Hepatocyte (in vitro differentiated cells): ENCODE measurements around the gene PSMD11. TPM values are rescaled to one million over a fixed set of nuclear protein-coding genes. Genes with fewer than 3 reads are reported as not detected.

ENCODE experiments used
- DNase-seq: peaks from one replicate; pipeline ENCODE4 v3.0.0-alpha.2; 2016; ENCODE audit warnings: low spot score
- H2AFZ ChIP-seq: fragments of 200-600 bp; sonication (generic); 2 replicates; pipeline ENCODE4 v1.6.0; 2016; ENCODE audit warnings: antibody characterized with exemption, mild to moderate bottlenecking
- H3K27ac ChIP-seq: fragments of 200-600 bp; sonication (generic); 2 replicates; pipeline ENCODE4 v1.5.1; 2016; ENCODE audit warnings: mild to moderate bottlenecking
- H3K27me3 ChIP-seq: fragments of 200-600 bp; sonication (generic); 2 replicates; pipeline ENCODE4 v1.6.1; 2016
- H3K36me3 ChIP-seq: fragments of 200-600 bp; sonication (generic); replicated peaks from 2 replicates; pipeline ENCODE4 v1.5.1; 2016; ENCODE audit warnings: low read depth; ENCODE audit not compliant: insufficient read depth
- H3K4me1 ChIP-seq: fragments of 200-600 bp; sonication (generic); 2 replicates; pipeline ENCODE4 v1.5.1; 2016; ENCODE audit warnings: mild to moderate bottlenecking, moderate library complexity; ENCODE audit not compliant: insufficient read depth
- H3K4me2 ChIP-seq: fragments of 200-600 bp; sonication (generic); 2 replicates; pipeline ENCODE4 v1.6.0; 2016
- H3K4me3 ChIP-seq: fragments of 200-600 bp; sonication (generic); 2 replicates; pipeline ENCODE4 v1.5.1; 2016; ENCODE audit warnings: mild to moderate bottlenecking
- H3K79me2 ChIP-seq: fragments of 200-600 bp; sonication (generic); 2 replicates; pipeline ENCODE4 v1.6.0; 2017; ENCODE audit warnings: mild to moderate bottlenecking
- H3K9me2 ChIP-seq: fragments of 200-600 bp; sonication (generic); replicated peaks from 2 replicates; pipeline ENCODE4 v1.6.0; 2017; ENCODE audit warnings: mild to moderate bottlenecking; ENCODE audit not compliant: insufficient read depth
- H3K9me3 ChIP-seq: fragments of 200-600 bp; sonication (generic); 2 replicates; pipeline ENCODE4 v1.5.1; 2016; ENCODE audit warnings: low read depth, mild to moderate bottlenecking
- H4K20me1 ChIP-seq: fragments of 200-600 bp; sonication (generic); 2 replicates; pipeline ENCODE4 v1.6.0; 2016; ENCODE audit warnings: mild to moderate bottlenecking; ENCODE audit not compliant: insufficient read depth, poor library complexity, severe bottlenecking
- CTCF ChIP-seq: fragments of 200-600 bp; sonication (generic); IDR thresholded peaks from 2 replicates; pipeline ENCODE4 v1.5.1; 2016; ENCODE audit warnings: antibody characterized with exemption, mild to moderate bottlenecking; ENCODE audit not compliant: poor library complexity
- EZH2 ChIP-seq: fragments of 200-600 bp; sonication (generic); IDR thresholded peaks from 2 replicates; pipeline ENCODE4 v1.6.1; 2016; ENCODE audit warnings: antibody characterized with exemption, mild to moderate bottlenecking, borderline replicate concordance
- EZH2phosphoT487 ChIP-seq: fragments of 200-600 bp; sonication (generic); IDR thresholded peaks from one replicate; pipeline ENCODE4 v1.6.1; 2018; ENCODE audit warnings: antibody characterized with exemption, mild to moderate bottlenecking, low read depth, moderate library complexity; ENCODE audit not compliant: unreplicated experiment, severe bottlenecking
- WGBS: methylation state at CpG from one replicate; pipeline ENCODE4 v1.1.6; 2016; ENCODE audit warnings: low lambda C conversion rate; ENCODE audit errors: missing lambda C conversion rate; 5-methylcytosine and 5-hydroxymethylcytosine counted together
- polyA plus RNA-seq: library from polyadenylated mRNA; unstranded; fragments of >200 nt; fragmentation: Nextera tagmentation; extraction: Ambion mirVana; gene quantifications from 2 replicates; pipeline ENCODE4 v1.2.1, GENCODE V29; 2016
- total RNA-seq: library from RNA; depleted of rRNA; stranded (reverse); fragments of >200 nt; gene quantifications from 2 replicates; pipeline ENCODE4 v1.2.3, GENCODE V29; 2014

The PSMD11 gene
- total and polyA plus RNA-seq, 2 experiments from 2014 or later: 62.0 to 141 TPM

- no peaks in the 10 kb centered on the region for H3K9me2 ChIP-seq
- no peak overlapping the region for H3K4me2 ChIP-seq
- H4K20me1 ChIP-seq: no peaks in the 10 kb centered on the region
- no peak for DNase-seq
- WGBS: 95% methylated on average over 28 of the region's 34 CpGs
- no peak overlapping the region for H3K27ac ChIP-seq
- H3K4me1 ChIP-seq: no peaks in the 10 kb centered on the region
- TF ChIP-seq CTCF (no peak), EZH2 (no peak), EZH2phosphoT487 (no peak)
- H3K27me3 ChIP-seq: no peaks in the 10 kb centered on the region
- no peaks in the 10 kb centered on the region for H3K79me2 ChIP-seq
- no peak overlapping the region for H2AFZ ChIP-seq
- H3K4me3 ChIP-seq: no peak overlapping the region
- no peaks in the 10 kb centered on the region for H3K9me3 ChIP-seq
- no peaks in the 10 kb centered on the region for H3K36me3 ChIP-seq
Observed at GRCh38 chr17:32494621-32495358, 50.5 kb downstream of the PSMD11 start.

GRCh38 chr17:32495359-32496231 lies 51.3 kb downstream of the PSMD11 start:
- WGBS: 87% methylated on average over 45 of the region's 45 CpGs
- DNase-seq: no peak
- no peak overlapping the region for H3K4me2 ChIP-seq

GRCh38 chr17:32496395-32497073 lies 52.2 kb downstream of the PSMD11 start:
- H3K27ac ChIP-seq: no peak overlapping the region
- H3K4me1 ChIP-seq: no peaks in the 10 kb centered on the region
- no peak for DNase-seq
- no peaks in the 10 kb centered on the region for H3K36me3 ChIP-seq
- H3K9me3 ChIP-seq: no peaks in the 10 kb centered on the region
- 83% methylated on average over 15 of the region's 16 CpGs for WGBS
- H3K4me2 ChIP-seq: no peak overlapping the region
- no peak overlapping the region for H3K4me3 ChIP-seq
- no peaks in the 10 kb centered on the region for H4K20me1 ChIP-seq
- TF ChIP-seq CTCF: no peak
- TF ChIP-seq EZH2phosphoT487: no peak
- no peak for TF ChIP-seq EZH2
- H3K79me2 ChIP-seq: no peaks in the 10 kb centered on the region
- no peak overlapping the region for H2AFZ ChIP-seq
- no peaks in the 10 kb centered on the region for H3K9me2 ChIP-seq
- H3K27me3 ChIP-seq: no peaks in the 10 kb centered on the region

More at GRCh38 chr17:32495359-32496231, 51.3 kb downstream of the PSMD11 start:
- Histone ChIP-seq H2AFZ (no peak overlapping the region), H3K27ac (no peak overlapping the region), H3K9me3 (no peaks in the 10 kb centered on the region), H3K9me2 (no peaks in the 10 kb centered on the region), H3K27me3 (no peaks in the 10 kb centered on the region), H3K79me2 (no peaks in the 10 kb centered on the region), H4K20me1 (no peaks in the 10 kb centered on the region), H3K4me1 (no peaks in the 10 kb centered on the region), H3K36me3 (no peaks in the 10 kb centered on the region), H3K4me3 (no peak overlapping the region)
- TF ChIP-seq EZH2phosphoT487 (no peak), EZH2 (no peak), CTCF (no peak)
